Stimulated activated CD4-positive, alpha-beta T cell treated with anti-CD3 and anti-CD28 coated beads, Interleukin-4, amount 100 ng/mL, for 48 hours (primary cell): Measurements from ENCODE around the gene MUC3A.

Source experiments
- DNase-seq, 2 donors: peaks; one replicate each; pipeline ENCODE4 v3.0.0-alpha.2; 2020; ENCODE audit warnings: low read depth in 2 of 2

The MUC3A gene

DNA sequence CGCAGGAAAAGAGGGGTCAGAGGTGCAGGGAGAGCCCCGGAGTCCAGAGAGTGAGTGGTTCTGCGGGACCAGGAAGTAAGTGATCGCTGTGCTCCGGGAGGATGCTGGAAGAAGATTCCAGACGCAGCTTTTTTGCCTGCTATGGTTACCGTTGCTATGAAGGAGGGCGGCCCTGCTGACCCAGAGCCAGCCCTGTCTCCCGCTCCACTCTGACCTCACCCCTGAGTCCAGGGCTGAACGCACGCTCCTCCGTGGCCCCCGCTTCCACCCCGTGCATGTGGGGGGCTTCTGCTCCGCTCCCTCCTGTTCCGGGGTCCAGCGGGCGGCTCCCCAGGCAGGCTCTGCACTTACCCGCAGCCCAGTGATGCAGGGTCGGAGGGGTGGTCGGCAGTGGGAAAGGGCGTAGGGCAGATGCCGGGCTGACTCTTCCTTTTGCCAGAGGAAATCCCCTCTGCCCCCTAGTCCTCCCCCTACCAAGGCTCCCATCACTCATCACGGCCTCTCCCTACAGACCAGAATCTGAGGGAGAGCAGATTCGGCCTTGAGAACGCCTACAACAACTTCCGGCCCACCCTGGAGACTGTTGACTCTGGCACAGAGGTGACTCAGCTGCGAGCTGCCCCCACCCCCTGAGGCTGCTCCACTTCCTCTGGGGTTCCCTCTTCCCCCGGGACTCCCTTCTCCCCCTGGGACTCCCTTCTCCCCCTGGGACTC lies 67.9 kb downstream of the MUC3A start:
- DNase-seq: peak; percentile 46 to 66
